ENCODE measurements around the gene ANKRD13D.

Gene ANKRD13D

GRCh38 chr11:67289226-67289650 is at the start of gene ANKRD13D:
Gene ANKRD13D (plus strand): TSS chr11:67289303. CDS start chr11:67289461, 158 bp downstream.
- in situ Hi-C loops (cut with HindIII; ENCODE audit: low pct_ligation_motif_present, low sequenced_read_pairs) = no loop called here
- Histone ChIP-seq H3K27ac (peak within 1 kb of the TSS; percentile 88), H3K27me3 (replicated peaks) (no peaks in the 10 kb centered on the region), H3K4me3 (ENCODE audit: low read depth, low read length) (peak within 1 kb of the TSS; percentile 76), H3K36me3 (replicated peaks) (peaks cover 43% of the 10 kb centered on the region)
- TF ChIP-seq, protein P1, sequence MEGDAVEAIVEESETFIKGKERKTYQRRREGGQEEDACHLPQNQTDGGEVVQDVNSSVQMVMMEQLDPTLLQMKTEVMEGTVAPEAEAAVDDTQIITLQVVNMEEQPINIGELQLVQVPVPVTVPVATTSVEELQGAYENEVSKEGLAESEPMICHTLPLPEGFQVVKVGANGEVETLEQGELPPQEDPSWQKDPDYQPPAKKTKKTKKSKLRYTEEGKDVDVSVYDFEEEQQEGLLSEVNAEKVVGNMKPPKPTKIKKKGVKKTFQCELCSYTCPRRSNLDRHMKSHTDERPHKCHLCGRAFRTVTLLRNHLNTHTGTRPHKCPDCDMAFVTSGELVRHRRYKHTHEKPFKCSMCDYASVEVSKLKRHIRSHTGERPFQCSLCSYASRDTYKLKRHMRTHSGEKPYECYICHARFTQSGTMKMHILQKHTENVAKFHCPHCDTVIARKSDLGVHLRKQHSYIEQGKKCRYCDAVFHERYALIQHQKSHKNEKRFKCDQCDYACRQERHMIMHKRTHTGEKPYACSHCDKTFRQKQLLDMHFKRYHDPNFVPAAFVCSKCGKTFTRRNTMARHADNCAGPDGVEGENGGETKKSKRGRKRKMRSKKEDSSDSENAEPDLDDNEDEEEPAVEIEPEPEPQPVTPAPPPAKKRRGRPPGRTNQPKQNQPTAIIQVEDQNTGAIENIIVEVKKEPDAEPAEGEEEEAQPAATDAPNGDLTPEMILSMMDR (IDR thresholded peaks at IDR 0.05; ENCODE audit: low read depth, low read length, missing control alignments) = no peak
- DNase-seq = no peak

GRCh38 chr11:67239783-67240575 is 49.1 kb upstream of the ANKRD13D start:
- peak; percentile 98 for DNase-seq
- Histone ChIP-seq H3K4me3 (ENCODE audit: low read depth, low read length) (peak overlapping the region; percentile 89), H3K36me3 (replicated peaks) (peaks cover 30% of the 10 kb centered on the region), H3K27ac (peak overlapping the region; percentile 96), H3K27me3 (replicated peaks) (no peaks in the 10 kb centered on the region)
- TF ChIP-seq, protein P1 (IDR thresholded peaks at IDR 0.05; ENCODE audit: low read depth, low read length, missing control alignments) = no peak
- in situ Hi-C loops (cut with HindIII; ENCODE audit: low pct_ligation_motif_present, low sequenced_read_pairs) = no loop called here

DNA sequence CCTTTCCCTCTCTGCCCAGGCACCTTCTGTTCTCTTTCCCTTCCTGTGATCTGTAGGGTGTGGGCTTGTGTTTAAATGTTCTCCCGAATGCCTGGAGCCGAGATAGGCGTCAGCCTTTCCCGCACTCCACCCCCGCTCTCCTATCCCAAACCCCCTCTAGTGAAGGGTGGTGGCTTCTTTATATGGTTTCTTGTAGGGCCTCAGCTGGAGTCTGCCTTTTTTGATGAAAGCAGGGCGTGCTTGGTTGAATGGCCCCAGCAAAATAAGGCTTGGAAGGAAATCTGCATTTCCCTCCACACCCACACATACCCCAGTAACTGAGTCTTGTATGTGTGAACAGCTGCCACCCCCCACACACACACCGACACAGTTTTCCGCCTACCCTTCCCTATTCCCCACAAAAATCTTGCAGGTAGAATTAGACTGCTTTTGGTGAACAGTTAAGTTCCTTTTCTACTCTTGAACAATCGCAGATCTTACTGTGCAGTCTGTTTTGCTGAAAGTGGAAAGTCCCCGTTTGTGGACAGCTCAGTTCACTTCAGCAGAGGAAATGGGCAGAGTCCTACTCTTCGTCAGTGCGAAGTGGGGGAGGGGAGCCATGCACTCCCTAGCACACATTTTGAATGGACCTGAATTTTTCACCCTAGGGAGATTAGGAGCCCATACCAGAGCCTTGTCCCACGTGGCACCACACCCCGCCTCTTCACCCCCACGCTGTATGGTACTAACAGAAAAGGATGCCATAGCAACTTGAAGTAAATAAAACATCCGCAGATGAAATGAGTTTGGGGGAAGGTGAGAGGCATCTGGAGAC is 48.3 kb upstream of the ANKRD13D start:
- H3K36me3 ChIP-seq (replicated peaks) = peaks cover 38% of the 10 kb centered on the region
- peak overlapping the region; percentile 96 for H3K27ac ChIP-seq
- no peaks in the 10 kb centered on the region for H3K27me3 ChIP-seq (replicated peaks)
- TF ChIP-seq, protein P1 (IDR thresholded peaks at IDR 0.05; ENCODE audit: low read depth, low read length, missing control alignments) = peak; percentile 5
- in situ Hi-C loops (cut with HindIII; ENCODE audit: low pct_ligation_motif_present, low sequenced_read_pairs) = no loop called here
- peak; percentile 82 for DNase-seq
- peak overlapping the region; percentile 89 for H3K4me3 ChIP-seq (ENCODE audit: low read depth, low read length)

- in situ Hi-C loops (cut with HindIII; ENCODE audit: low pct_ligation_motif_present, low sequenced_read_pairs) = no loop called here
- TF ChIP-seq, protein P1 (IDR thresholded peaks at IDR 0.05; ENCODE audit: low read depth, low read length, missing control alignments) = no peak
- no peak for DNase-seq
- Histone ChIP-seq H3K36me3 (replicated peaks) (peaks cover 54% of the 10 kb centered on the region), H3K27me3 (replicated peaks) (no peaks in the 10 kb centered on the region), H3K4me3 (ENCODE audit: low read depth, low read length) (peak overlapping the region; percentile 6), H3K27ac (peak overlapping the region; percentile 96)
These were observed 46.6 kb upstream of the ANKRD13D start for GRCh38 chr11:67242548-67242947.

DNA sequence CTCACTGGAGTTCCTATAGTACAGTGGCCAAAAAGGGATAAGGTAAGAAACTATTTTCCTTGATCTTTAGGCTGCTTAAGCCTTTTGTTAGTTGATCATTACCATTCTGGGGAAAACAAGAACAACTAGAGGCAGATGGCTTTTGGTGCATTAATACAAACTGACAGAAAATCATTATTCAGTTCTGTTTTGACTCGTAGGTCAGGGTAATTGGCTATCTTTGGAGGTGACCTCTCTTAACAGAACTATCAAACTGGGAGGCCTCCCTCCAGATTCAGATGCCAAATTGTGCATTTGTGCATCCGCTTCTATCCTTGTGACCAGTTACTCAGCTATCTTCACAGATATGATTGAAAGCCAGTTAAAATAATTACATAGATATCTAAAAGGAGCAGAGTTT is 46.1 kb upstream of the ANKRD13D start:
- in situ Hi-C loops (cut with HindIII; ENCODE audit: low pct_ligation_motif_present, low sequenced_read_pairs) = no loop called here
- Histone ChIP-seq H3K27me3 (replicated peaks) (no peaks in the 10 kb centered on the region), H3K27ac (no peak overlapping the region), H3K36me3 (replicated peaks) (peaks cover 59% of the 10 kb centered on the region), H3K4me3 (ENCODE audit: low read depth, low read length) (no peak overlapping the region)
- no peak for DNase-seq
- TF ChIP-seq, protein P1 (IDR thresholded peaks at IDR 0.05; ENCODE audit: low read depth, low read length, missing control alignments) = no peak

Data from brain microvascular endothelial cell (primary cell).